GM18499 (cell line): ENCODE results near the gene JARID2.

ENCODE experiments used
- ATAC-seq: cut with Tn5 transposase; IDR thresholded peaks from one replicate; pipeline ENCODE4 v1.9.1; 2021; ENCODE audit warnings: moderate number of reproducible peaks; ENCODE audit not compliant: insufficient read depth, unreplicated experiment

The JARID2 gene

GRCh38 chr6:15447546-15448267, 201.8 kb downstream of the JARID2 start:
- no peak for ATAC-seq

GRCh38 chr6:15449011-15449410, 203.1 kb downstream of the JARID2 start:
- ATAC-seq: no peak

GRCh38 chr6:15451738-15452137, 205.9 kb downstream of the JARID2 start:
- no peak for ATAC-seq

DNA sequence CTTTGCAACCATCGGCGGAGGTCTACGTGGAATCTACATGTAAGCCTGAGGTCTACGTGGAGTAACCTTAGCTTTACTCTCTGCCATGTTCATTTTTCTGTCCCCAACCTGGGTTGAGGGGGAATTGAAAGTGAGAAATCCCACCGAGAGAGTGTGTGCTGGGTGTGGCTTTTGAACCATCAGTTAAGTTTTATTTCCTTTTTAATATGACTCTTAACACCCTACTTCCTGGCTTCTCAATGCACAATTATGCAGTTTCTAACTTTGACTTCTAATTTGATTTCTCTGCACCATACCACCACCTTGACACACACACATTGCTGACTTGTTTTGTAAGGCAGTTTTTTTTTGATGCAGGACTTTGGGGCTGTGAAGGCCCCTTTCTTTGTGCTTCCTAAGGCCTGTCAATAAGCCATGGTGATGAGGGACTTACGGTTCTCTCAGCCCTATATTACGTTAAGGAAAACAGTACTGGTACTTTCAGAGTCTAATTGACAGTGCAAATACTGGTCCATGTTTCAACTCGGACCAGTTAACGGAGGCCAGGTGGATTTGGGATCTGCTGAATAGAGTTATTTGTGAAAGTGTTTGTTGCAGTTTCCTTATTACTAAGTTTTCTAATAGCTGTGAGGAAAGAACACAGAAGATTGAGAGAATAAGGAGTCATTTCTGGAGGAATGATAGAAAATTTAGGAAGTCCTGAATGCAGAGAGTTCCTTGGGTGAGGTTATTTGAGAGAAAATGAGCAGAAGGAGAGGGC, 206.5 kb downstream of the JARID2 start:
- ATAC-seq: no peak

- ATAC-seq: no peak
Measured at GRCh38 chr6:15453186-15453585, 207.3 kb downstream of the JARID2 start.

DNA sequence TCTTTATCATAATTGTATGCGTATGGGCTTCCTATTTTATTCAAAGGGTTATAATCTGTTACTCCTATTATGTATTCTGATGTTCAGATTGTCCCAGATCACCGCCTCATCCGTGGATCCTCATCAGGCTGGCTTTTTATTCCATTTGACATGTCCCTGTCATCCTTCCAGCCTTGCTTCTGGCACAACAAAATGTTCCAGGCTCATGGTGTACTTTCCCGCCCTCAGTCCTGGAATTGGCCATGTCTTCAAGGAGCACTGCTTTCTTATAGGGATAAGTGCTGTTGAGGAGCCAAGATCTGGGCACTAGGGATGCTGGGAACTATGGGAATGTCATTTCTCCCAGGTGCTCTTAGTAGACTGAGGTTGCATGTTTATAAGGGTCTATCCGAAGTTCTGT, 207.8 kb downstream of the JARID2 start:
- ATAC-seq: no peak

- ATAC-seq: no peak
Measured at GRCh38 chr6:15456422-15456821, 210.6 kb downstream of the JARID2 start.

DNA sequence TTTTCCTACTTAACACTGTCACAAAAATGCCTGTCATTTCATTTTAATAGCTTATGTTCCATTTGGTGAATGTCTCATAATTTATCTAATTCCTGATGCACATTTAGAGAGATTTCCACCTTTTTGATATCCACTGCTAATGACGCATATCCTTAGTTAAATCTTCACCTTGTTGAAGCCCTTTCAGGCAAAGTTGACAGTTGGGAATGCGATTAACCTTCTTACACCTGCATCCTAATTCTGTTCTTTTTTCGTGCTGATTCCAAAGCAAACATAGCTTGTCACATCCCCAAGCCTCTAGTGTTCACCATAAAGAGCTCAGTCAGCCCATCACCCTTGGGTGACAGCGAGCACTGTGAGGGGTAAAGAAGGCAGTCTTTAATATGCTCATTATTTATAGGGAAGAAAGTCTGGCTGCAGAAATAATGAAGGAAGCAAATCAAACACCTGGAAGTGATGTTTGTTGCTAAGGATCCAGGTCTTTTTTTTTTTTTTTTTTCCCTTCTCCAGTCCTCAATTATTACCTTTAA, 211.3 kb downstream of the JARID2 start:
- ATAC-seq: no peak

DNA sequence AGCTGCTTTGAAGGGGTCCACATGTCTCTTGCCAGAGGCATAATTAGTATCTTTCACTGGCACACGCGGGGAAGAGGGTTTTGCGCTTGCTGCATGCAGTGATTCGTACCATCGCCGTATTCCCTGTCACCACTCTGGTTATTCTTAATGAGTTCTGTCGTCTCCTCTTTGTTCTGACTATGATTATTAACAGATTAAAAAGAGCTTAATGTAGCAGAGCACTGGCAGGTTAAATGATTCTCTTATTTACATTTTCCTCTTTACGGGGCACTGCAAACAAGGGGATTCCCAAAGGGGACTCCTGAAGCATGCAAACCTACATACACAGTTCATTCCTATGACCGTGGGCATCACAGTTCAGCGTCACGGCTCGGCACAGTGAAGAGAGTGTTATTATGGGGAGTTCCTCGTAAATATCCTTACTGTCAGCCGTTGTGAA, 212.2 kb downstream of the JARID2 start:
- peak; percentile 54 for ATAC-seq

DNA sequence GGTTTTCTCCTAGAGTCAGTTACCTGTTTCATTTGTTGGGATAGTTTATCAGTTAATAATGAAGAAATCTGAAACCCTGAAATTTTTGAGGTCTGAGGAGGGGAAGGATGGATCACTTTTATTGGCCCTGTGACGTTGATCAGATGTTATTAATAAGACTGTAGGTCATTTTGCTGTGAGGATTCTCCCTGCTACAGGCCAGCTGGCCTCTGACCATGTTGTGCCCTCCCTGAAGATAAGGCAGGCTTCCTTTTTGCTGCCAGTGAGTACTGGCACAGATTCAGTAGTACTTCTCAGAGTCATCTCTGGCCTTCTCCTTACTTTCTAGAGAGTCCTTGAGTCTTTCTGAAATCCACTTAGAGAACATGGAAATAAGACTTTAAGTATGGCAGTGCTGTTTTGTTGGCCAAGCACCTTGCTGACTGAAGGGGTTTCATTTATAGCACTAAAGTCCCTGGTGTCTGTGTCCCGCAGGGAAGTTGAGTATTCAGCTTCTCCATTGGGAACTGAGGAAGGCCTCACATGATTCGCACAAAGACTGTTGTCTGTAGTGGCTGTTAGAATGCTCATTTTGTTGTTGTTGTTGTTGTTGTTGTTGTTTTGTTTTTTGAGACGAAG, 214.3 kb downstream of the JARID2 start:
- no peak for ATAC-seq

GRCh38 chr6:15461127-15461944, 215.5 kb downstream of the JARID2 start:
- no peak for ATAC-seq

GRCh38 chr6:15462256-15462655, 216.4 kb downstream of the JARID2 start:
- no peak for ATAC-seq

DNA sequence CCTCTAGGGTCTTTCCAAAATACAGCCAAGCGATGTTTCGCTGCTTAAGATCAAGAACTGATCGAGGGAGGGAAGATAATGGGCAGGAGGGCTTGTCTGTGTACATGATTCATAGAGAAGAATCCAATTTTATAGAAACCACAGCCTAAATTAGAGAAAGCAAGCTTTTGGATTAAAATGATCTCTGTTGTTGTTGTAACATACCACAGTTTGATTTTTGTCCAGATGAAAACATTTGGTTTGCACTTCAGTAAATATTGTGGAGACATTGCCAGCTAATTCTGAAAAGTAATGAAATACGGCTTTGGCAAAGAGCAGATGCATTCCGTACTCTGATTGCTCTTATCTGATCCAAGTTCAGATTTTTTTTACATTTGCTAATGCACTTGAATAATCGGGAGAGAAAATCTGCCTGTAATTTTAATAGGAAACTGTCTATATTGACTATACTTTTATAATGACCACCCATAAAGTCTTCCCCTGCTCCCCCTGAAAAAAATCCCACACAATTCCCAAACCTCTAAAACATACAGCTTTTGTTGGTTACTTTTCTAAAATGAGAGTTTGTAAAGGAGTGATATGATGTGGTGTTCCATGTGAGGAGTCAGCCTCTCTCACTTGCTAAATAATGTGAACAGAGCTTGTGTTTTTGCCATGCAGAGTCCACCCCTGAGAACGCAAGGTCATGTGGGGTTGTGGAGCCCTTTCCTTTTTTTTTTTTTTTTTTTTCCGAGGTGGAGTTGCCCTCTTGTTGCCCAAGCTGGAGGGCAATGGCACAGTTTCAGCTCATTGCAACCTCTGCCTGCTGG, 217.1 kb downstream of the JARID2 start:
- no peak for ATAC-seq

- no peak for ATAC-seq
Measured at GRCh38 chr6:15464211-15464725, 218.4 kb downstream of the JARID2 start.

DNA sequence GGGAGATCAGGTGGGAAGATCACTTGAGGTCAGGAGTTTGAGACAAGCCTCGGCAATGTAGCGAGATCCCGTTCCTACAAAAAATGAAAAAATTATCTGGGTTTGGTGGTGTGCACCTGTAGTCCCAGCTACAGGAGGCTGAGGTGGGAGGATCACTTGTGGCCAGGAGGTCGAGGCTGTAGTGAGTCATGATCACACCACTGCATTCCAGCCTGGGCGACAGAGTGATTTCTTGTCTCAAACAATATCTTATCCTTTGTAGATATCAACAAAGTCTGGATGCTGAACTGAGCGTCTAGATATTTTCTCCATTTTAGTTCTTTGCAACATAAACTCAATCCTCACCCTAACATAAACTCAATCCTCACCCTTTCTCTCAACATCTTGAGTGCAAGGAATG, 219.3 kb downstream of the JARID2 start:
- ATAC-seq: no peak

DNA sequence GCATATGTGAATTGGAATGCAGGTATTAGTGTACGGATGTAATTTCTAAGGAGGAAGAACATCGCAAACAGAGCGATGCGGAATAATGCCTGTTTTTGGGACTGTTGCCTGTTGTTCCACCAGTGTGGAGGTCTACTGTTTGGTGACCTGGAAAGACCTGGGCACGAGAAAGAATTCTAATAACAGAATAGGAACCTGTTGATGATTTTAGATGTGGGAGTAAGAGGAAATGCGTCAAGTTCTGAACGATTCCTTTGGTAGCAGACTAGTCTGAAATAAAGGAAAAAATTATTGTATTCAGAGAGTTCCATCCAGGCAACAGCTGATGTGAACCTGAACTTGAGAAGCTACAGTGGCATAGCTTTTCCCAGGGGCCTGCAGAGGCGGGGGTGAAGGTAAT, 224.9 kb downstream of the JARID2 start:
- no peak for ATAC-seq

GRCh38 chr6:15472621-15473020, 226.8 kb downstream of the JARID2 start:
- no peak for ATAC-seq

- no peak for ATAC-seq
Measured at GRCh38 chr6:15473174-15473573, 227.3 kb downstream of the JARID2 start.

DNA sequence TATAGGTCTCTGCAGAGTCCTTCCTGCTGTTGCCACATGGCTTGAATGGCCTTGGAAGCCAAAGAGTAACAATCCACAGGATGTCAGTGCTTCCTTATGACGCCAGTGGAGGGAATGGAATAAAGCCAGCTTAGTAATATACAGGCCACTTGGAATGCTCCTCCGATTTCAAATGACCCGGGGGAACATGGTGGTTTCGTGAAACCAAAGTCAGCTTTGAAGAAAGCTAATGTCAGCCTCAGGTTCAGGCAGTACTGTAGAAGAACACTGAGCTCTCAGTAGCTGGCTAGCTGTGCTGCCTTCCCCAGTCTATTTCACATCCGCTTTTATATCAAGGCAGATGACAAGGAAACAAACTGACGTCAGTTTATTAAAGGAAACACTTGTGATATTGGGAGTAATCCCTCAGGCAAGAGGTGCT, 227.9 kb downstream of the JARID2 start:
- ATAC-seq: no peak
